Measurements from ENCODE around the gene GCNA. TPM values are rescaled to one million over a fixed set of nuclear protein-coding genes. Genes with fewer than 3 reads are reported as not detected.

GCNA gene
- total and polyA plus RNA-seq, 2 of the 13 experiments (the other 11 are each of a cell fraction or from before 2014, with no cell fraction given), result 0.38 to 0.66 TPM

GRCh38 chrX:71532753-71533425 is 45.3 kb upstream of the GCNA start, which contains the start of gene OGT (continued):
- TF ChIP-seq PRDM15 (CRISPR knock-in tag; IDR thresholded peaks at IDR 0.05) (no peak), NFAT5 (CRISPR knock-in tag; IDR thresholded peaks at IDR 0.05) (no peak), SRF (IDR thresholded peaks at IDR 0.05; ENCODE audit: low read depth, low read length) (no peak), IKZF4 (CRISPR knock-in tag; IDR thresholded peaks at IDR 0.05; ENCODE audit: borderline replicate concordance, low read depth, not compliant biosample characterization) (no peak), ZNF382 (CRISPR knock-in tag; IDR thresholded peaks at IDR 0.05; ENCODE audit: borderline replicate concordance) (no peak), NFIC (IDR thresholded peaks at IDR 0.05; ENCODE audit: low read length) (no peak), E2F2 (CRISPR knock-in tag; IDR thresholded peaks at IDR 0.05; ENCODE audit: borderline replicate concordance) (no peak), RFXANK (CRISPR knock-in tag; IDR thresholded peaks at IDR 0.05) (no peak), CCAR2 (optimal IDR thresholded peaks at IDR 0.05; ENCODE audit: low read depth, low read length) (peak; percentile 66), SUZ12 (IDR thresholded peaks at IDR 0.05; ENCODE audit: low read depth, low read length) (no peak)
